ENCODE data around the gene UBE2C.
A peak's percentile ranks its signal among the peaks of the same experiment; 100 is the strongest.
"Not testable (repeated sequence)": the region's sequence is repeated elsewhere in the genome, so short reads cannot be mapped to it uniquely, and the experiment has no call there.

UBE2C gene

GRCh38 chr20:45798935-45799642 is 13.4 kb upstream of the UBE2C start:
- peak; percentile 16 for DNase-seq

GRCh38 chr20:45801851-45802250 is 10.6 kb upstream of the UBE2C start:
- no peak for DNase-seq

- DNase-seq: no peak
Observed at GRCh38 chr20:45810191-45810970, 2.1 kb upstream of the UBE2C start.

- no peak for DNase-seq
Observed at GRCh38 chr20:45813006-45813340, 529 bp downstream of the UBE2C start.

GRCh38 chr20:45813489-45813888 is 1.0 kb downstream of the UBE2C start:
- no peak for DNase-seq

- no peak for DNase-seq
Observed at GRCh38 chr20:45814314-45814713, 1.9 kb downstream of the UBE2C start.

- no peak for DNase-seq
Observed at GRCh38 chr20:45816951-45817350, 4.5 kb downstream of the UBE2C start.

GRCh38 chr20:45817376-45818194 is 5.1 kb downstream of the UBE2C start:
- no peak for DNase-seq

GRCh38 chr20:45818239-45818638 is 5.8 kb downstream of the UBE2C start:
- no peak for DNase-seq

- no peak for DNase-seq
Observed at GRCh38 chr20:45819466-45819865, 7.0 kb downstream of the UBE2C start.

GRCh38 chr20:45821947-45822346 is 9.5 kb downstream of the UBE2C start:
- DNase-seq: no peak

GRCh38 chr20:45822857-45823256 is 10.4 kb downstream of the UBE2C start:
- no peak for DNase-seq

- DNase-seq: no peak
Observed at GRCh38 chr20:45823949-45824835, 11.7 kb downstream of the UBE2C start.

- no peak for DNase-seq
Observed at GRCh38 chr20:45826381-45827019, 14.1 kb downstream of the UBE2C start.

GRCh38 chr20:45827030-45827652 is 14.7 kb downstream of the UBE2C start, which contains the start of gene TNNC2:
Gene TNNC2, minus strand, starts transcription at chr20:45827312. Its CDS starts 64 bp downstream, at chr20:45827248.
- DNase-seq: no peak

GRCh38 chr20:45827712-45828111 is 15.3 kb downstream of the UBE2C start:
- no peak for DNase-seq

- no peak for DNase-seq
Observed at GRCh38 chr20:45828589-45828988, 16.1 kb downstream of the UBE2C start.

GRCh38 chr20:45829673-45830106 is 17.2 kb downstream of the UBE2C start:
- DNase-seq: not testable (repeated sequence)

GRCh38 chr20:45832619-45833018 is 20.2 kb downstream of the UBE2C start:
- DNase-seq: no peak

GRCh38 chr20:45833030-45833882 is 20.8 kb downstream of the UBE2C start, which contains the start of gene SNX21:
Gene SNX21, plus strand, starts transcription at chr20:45833799. Its CDS starts 121 bp downstream, at chr20:45833920.
- no peak for DNase-seq

Data from NCI-H1417 treated with DMSO at 0.1 percent for 48 hours (cell line).